Neural progenitor cell (in vitro differentiated cells): ENCODE results near the gene VIP. TPM values are rescaled to one million over a fixed set of nuclear protein-coding genes. Genes with fewer than 3 reads are reported as not detected.

Source experiments
- DNase-seq: peaks from one replicate; pipeline ENCODE4 v3.0.0-alpha.2; 2016; ENCODE audit warnings: low spot score
- H2AFZ ChIP-seq: fragments of 200-600 bp; sonication (generic); replicated peaks from 2 replicates; pipeline ENCODE4 v1.6.1; 2016; ENCODE audit warnings: antibody characterized with exemption
- H3F3A ChIP-seq: fragments of 200-600 bp; sonication (generic); 2 replicates; pipeline ENCODE4 v1.6.1; 2016; ENCODE audit warnings: antibody characterized with exemption, low read depth
- H3K27ac ChIP-seq: fragments of 200-600 bp; sonication (generic); 2 replicates; pipeline ENCODE4 v1.5.1; 2016; ENCODE audit warnings: mild to moderate bottlenecking
- H3K27me3 ChIP-seq: fragments of 200-600 bp; sonication (generic); 2 replicates; pipeline ENCODE4 v1.6.1; 2016; ENCODE audit warnings: mild to moderate bottlenecking, moderate library complexity
- H3K36me3 ChIP-seq: fragments of 200-600 bp; sonication (generic); 2 replicates; pipeline ENCODE4 v1.5.1; 2016
- H3K4me1 ChIP-seq: fragments of 200-600 bp; sonication (generic); 2 replicates; pipeline ENCODE4 v1.6.1; 2016; ENCODE audit warnings: mixed run types
- H3K4me2 ChIP-seq: fragments of 200-600 bp; sonication (generic); 2 replicates; pipeline ENCODE4 v1.6.1; 2016
- H3K4me3 ChIP-seq: fragments of 200-600 bp; sonication (generic); 2 replicates; pipeline ENCODE4 v1.5.1; 2016
- H3K79me2 ChIP-seq: fragments of 200-600 bp; sonication (generic); 2 replicates; pipeline ENCODE4 v1.6.1; 2016; ENCODE audit warnings: low read depth
- H3K9ac ChIP-seq: fragments of 200-600 bp; sonication (generic); 2 replicates; pipeline ENCODE4 v1.6.1; 2016
- H3K9me3 ChIP-seq: fragments of 200-600 bp; sonication (generic); 2 replicates; pipeline ENCODE4 v1.5.1; 2016; ENCODE audit warnings: low read depth
- H4K20me1 ChIP-seq: fragments of 200-600 bp; sonication (generic); 2 replicates; pipeline ENCODE4 v1.6.1; 2016; ENCODE audit warnings: low read depth
- H3K27ac Mint-ChIP-seq: 3 replicates; pipeline ENCODE4 v1.8.0; 2021; ENCODE audit warnings: mixed read lengths
- H3K27me3 Mint-ChIP-seq: 2 replicates; pipeline ENCODE4 v1.8.0; 2022; ENCODE audit warnings: low read depth, mild to moderate bottlenecking, inconsistent platforms, moderate library complexity, mixed read lengths; ENCODE audit not compliant: insufficient read depth
- H3K36me3 Mint-ChIP-seq: 3 replicates; pipeline ENCODE4 v1.8.0; 2021; ENCODE audit warnings: mixed read lengths
- H3K4me1 Mint-ChIP-seq: 3 replicates; pipeline ENCODE4 v1.8.0; 2021; ENCODE audit warnings: mixed read lengths
- H3K4me3 Mint-ChIP-seq: 3 replicates; pipeline ENCODE4 v1.8.0; 2021; ENCODE audit warnings: mild to moderate bottlenecking, moderate library complexity, mixed read lengths
- H3K9me3 Mint-ChIP-seq: 3 replicates; pipeline ENCODE4 v1.8.0; 2020; ENCODE audit warnings: mixed read lengths
- EZH2 ChIP-seq: fragments of 200-600 bp; sonication (generic); IDR thresholded peaks from 2 replicates; pipeline ENCODE4 v1.6.1; 2017; ENCODE audit warnings: antibody characterized with exemption, mild to moderate bottlenecking, moderate library complexity
- EZH2phosphoT487 ChIP-seq: fragments of 200-600 bp; sonication (generic); IDR thresholded peaks from 2 replicates; pipeline ENCODE4 v1.6.1; 2017; ENCODE audit warnings: antibody characterized with exemption
- total RNA-seq: library from RNA; depleted of rRNA; stranded (reverse); fragments of >200 nt; gene quantifications from 2 replicates; pipeline ENCODE4 v1.2.3, GENCODE V29; 2015; ENCODE audit warnings: low replicate concordance
- TF ChIP-seq, protein P1 (sequence below): fragments of 200-600 bp; sonication (generic); IDR thresholded peaks from 2 replicates; pipeline ENCODE4 v1.5.1; 2017; ENCODE audit warnings: antibody characterized with exemption, mild to moderate bottlenecking

Gene VIP
- total RNA-seq, 1 donor from 2014 or later, result not detected

- Mint-ChIP-seq H3K27ac (no peak overlapping the region), H3K4me1 (no peaks in the 10 kb centered on the region), H3K27me3 (no peaks in the 10 kb centered on the region), H3K36me3 (no peaks in the 10 kb centered on the region), H3K4me3 (no peak overlapping the region), H3K9me3 (no peaks in the 10 kb centered on the region)
- no peak for DNase-seq
- H3K9ac ChIP-seq, result no peak overlapping the region
- no peak overlapping the region for H3K27ac ChIP-seq
- H3F3A ChIP-seq, result no peaks in the 10 kb centered on the region
- no peaks in the 10 kb centered on the region for H4K20me1 ChIP-seq
- no peaks in the 10 kb centered on the region for H3K9me3 ChIP-seq
- TF ChIP-seq, protein P1, sequence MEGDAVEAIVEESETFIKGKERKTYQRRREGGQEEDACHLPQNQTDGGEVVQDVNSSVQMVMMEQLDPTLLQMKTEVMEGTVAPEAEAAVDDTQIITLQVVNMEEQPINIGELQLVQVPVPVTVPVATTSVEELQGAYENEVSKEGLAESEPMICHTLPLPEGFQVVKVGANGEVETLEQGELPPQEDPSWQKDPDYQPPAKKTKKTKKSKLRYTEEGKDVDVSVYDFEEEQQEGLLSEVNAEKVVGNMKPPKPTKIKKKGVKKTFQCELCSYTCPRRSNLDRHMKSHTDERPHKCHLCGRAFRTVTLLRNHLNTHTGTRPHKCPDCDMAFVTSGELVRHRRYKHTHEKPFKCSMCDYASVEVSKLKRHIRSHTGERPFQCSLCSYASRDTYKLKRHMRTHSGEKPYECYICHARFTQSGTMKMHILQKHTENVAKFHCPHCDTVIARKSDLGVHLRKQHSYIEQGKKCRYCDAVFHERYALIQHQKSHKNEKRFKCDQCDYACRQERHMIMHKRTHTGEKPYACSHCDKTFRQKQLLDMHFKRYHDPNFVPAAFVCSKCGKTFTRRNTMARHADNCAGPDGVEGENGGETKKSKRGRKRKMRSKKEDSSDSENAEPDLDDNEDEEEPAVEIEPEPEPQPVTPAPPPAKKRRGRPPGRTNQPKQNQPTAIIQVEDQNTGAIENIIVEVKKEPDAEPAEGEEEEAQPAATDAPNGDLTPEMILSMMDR, result no peak
- TF ChIP-seq EZH2phosphoT487, result no peak
- TF ChIP-seq EZH2, result no peak
- no peak overlapping the region for H2AFZ ChIP-seq
- H3K36me3 ChIP-seq, result no peaks in the 10 kb centered on the region
- no peaks in the 10 kb centered on the region for H3K4me1 ChIP-seq
- no peak overlapping the region for H3K4me2 ChIP-seq
- no peaks in the 10 kb centered on the region for H3K27me3 ChIP-seq
- H3K79me2 ChIP-seq, result no peaks in the 10 kb centered on the region
- H3K4me3 ChIP-seq, result no peak overlapping the region
Observed at GRCh38 chr6:152705327-152705726, 45.3 kb upstream of the VIP start.

- Mint-ChIP-seq H3K4me3 (no peak overlapping the region), H3K27me3 (no peaks in the 10 kb centered on the region), H3K27ac (no peak overlapping the region), H3K4me1 (no peaks in the 10 kb centered on the region), H3K36me3 (no peaks in the 10 kb centered on the region), H3K9me3 (peaks cover 9% of the 10 kb centered on the region)
- no peak overlapping the region for H2AFZ ChIP-seq
- no peak overlapping the region for H3K27ac ChIP-seq
- H3K36me3 ChIP-seq, result no peaks in the 10 kb centered on the region
- no peaks in the 10 kb centered on the region for H3K27me3 ChIP-seq
- no peaks in the 10 kb centered on the region for H3K9me3 ChIP-seq
- H3K4me1 ChIP-seq, result no peaks in the 10 kb centered on the region
- H3K79me2 ChIP-seq, result no peaks in the 10 kb centered on the region
- H3K4me2 ChIP-seq, result no peak overlapping the region
- no peak for DNase-seq
- H3K9ac ChIP-seq, result no peak overlapping the region
- H4K20me1 ChIP-seq, result no peaks in the 10 kb centered on the region
- no peak overlapping the region for H3K4me3 ChIP-seq
- no peaks in the 10 kb centered on the region for H3F3A ChIP-seq
- TF ChIP-seq EZH2, result no peak
- TF ChIP-seq, protein P1, result peak; percentile 17
Observed at GRCh38 chr6:152716322-152716721, 34.3 kb upstream of the VIP start.

DNA sequence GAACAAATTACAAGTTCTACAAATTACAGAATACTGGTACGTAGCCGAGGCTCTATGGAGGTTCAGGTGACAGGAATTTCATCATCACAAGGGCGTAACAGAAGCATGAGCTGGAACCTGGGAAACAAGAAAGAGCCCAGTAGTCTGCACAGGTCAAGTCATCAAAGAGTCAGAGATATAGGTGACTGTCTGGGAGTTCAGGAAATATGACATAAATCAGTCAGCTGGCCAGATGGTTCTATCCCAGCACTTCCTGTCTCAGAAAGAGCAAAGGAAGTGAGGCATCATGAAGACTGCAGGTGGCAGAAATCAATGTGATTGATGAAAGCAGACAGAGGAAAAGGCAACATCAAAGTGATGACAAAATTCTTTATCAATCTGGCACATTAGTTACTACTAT lies 29.6 kb upstream of the VIP start:
- peaks cover 2% of the 10 kb centered on the region for H3K27me3 Mint-ChIP-seq
- H3K4me3 Mint-ChIP-seq, result no peak overlapping the region
- Histone ChIP-seq H3F3A (no peaks in the 10 kb centered on the region), H3K27me3 (no peaks in the 10 kb centered on the region), H3K4me1 (no peaks in the 10 kb centered on the region), H2AFZ (no peak overlapping the region), H3K9ac (no peak overlapping the region), H3K9me3 (no peaks in the 10 kb centered on the region), H3K27ac (no peak overlapping the region), H3K4me3 (no peak overlapping the region), H3K4me2 (no peak overlapping the region), H4K20me1 (no peaks in the 10 kb centered on the region), H3K36me3 (no peaks in the 10 kb centered on the region), H3K79me2 (no peaks in the 10 kb centered on the region)
- H3K4me1 Mint-ChIP-seq, result no peaks in the 10 kb centered on the region
- no peak for DNase-seq
- no peak overlapping the region for H3K27ac Mint-ChIP-seq
- no peaks in the 10 kb centered on the region for H3K9me3 Mint-ChIP-seq
- no peaks in the 10 kb centered on the region for H3K36me3 Mint-ChIP-seq
- TF ChIP-seq EZH2 (no peak), EZH2phosphoT487 (no peak)
- TF ChIP-seq, protein P1, result no peak

DNA sequence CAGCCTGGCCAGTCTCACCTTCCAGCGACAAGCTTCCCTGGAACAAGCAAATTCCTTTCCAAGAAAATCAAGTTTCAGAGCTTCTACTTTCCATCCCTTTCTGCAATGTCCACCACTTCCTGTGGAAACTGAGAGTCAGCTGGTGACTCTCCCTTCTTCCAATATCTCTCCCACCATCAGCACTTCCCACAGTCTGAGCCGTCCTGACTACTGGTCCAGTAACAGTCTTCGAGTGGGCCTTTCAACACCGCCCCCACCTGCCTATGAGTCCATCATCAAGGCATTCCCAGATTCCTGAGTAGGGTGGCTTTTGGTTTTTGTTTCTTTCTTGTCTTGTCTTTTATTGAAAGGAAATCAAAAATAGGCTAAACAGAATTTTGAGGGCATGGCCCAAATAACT lies 28.6 kb upstream of the VIP start:
- H3K27me3 Mint-ChIP-seq, result peaks cover 2% of the 10 kb centered on the region
- Histone ChIP-seq H3K4me1 (no peaks in the 10 kb centered on the region), H2AFZ (no peak overlapping the region), H3K36me3 (no peaks in the 10 kb centered on the region), H3F3A (no peaks in the 10 kb centered on the region), H4K20me1 (no peaks in the 10 kb centered on the region), H3K9me3 (no peaks in the 10 kb centered on the region), H3K4me2 (no peak overlapping the region), H3K4me3 (no peak overlapping the region), H3K79me2 (no peaks in the 10 kb centered on the region), H3K9ac (no peak overlapping the region), H3K27ac (no peak overlapping the region), H3K27me3 (no peaks in the 10 kb centered on the region)
- H3K4me3 Mint-ChIP-seq, result no peak overlapping the region
- H3K4me1 Mint-ChIP-seq, result no peaks in the 10 kb centered on the region
- TF ChIP-seq, protein P1, result no peak
- TF ChIP-seq EZH2 (no peak), EZH2phosphoT487 (no peak)
- DNase-seq, result no peak
- no peak overlapping the region for H3K27ac Mint-ChIP-seq
- no peaks in the 10 kb centered on the region for H3K9me3 Mint-ChIP-seq
- H3K36me3 Mint-ChIP-seq, result no peaks in the 10 kb centered on the region
